ENCODE data around the gene FANCG. TPM values are rescaled to one million over a fixed set of nuclear protein-coding genes. Genes with fewer than 3 reads are reported as not detected.

Gene FANCG
- total RNA-seq, 2 donors from 2014 or later = 2.2 to 19.1 TPM

DNA sequence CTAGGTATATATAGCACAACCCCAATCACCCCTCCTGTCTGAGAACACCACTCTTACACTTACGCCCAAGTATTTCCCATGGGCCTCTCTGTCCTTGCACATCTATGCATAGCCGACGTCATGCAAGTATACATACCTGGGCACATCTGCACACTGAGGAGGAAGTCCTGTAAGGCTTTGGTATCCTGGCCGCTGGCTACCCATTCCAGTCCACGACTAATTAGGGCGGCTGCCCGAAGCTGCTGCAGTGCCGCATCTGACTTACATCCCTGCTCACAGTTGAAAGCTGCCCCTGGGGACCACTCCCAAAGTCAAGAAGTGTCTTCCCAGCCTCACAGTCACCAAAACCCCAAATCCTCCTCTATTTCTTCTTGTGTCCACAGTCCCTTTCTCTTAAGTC, 5.0 kb downstream of the FANCG start:
- no peaks in the 10 kb centered on the region for H3K9me3 ChIP-seq
- no peak overlapping the region for H3K27ac ChIP-seq
- no peaks in the 10 kb centered on the region for H3K36me3 ChIP-seq
- ATAC-seq (ENCODE audit: insufficient number of reproducible peaks, low FRiP score, low read depth) (no peak), DNase-seq (ENCODE audit: low spot score) (no peak)
- H3K4me3 ChIP-seq = no peak overlapping the region
- H3K27me3 ChIP-seq (replicated peaks; ENCODE audit: insufficient read depth) = no peaks in the 10 kb centered on the region
- peaks cover 14 to 30% of the 10 kb centered on the region in 2 donors for H3K4me1 ChIP-seq (ENCODE audit: control insufficient read depth in 1 of 2, low read depth in 2 of 2)
- TF ChIP-seq, protein P1, sequence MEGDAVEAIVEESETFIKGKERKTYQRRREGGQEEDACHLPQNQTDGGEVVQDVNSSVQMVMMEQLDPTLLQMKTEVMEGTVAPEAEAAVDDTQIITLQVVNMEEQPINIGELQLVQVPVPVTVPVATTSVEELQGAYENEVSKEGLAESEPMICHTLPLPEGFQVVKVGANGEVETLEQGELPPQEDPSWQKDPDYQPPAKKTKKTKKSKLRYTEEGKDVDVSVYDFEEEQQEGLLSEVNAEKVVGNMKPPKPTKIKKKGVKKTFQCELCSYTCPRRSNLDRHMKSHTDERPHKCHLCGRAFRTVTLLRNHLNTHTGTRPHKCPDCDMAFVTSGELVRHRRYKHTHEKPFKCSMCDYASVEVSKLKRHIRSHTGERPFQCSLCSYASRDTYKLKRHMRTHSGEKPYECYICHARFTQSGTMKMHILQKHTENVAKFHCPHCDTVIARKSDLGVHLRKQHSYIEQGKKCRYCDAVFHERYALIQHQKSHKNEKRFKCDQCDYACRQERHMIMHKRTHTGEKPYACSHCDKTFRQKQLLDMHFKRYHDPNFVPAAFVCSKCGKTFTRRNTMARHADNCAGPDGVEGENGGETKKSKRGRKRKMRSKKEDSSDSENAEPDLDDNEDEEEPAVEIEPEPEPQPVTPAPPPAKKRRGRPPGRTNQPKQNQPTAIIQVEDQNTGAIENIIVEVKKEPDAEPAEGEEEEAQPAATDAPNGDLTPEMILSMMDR (IDR thresholded peaks at IDR 0.05) = no peak

DNA sequence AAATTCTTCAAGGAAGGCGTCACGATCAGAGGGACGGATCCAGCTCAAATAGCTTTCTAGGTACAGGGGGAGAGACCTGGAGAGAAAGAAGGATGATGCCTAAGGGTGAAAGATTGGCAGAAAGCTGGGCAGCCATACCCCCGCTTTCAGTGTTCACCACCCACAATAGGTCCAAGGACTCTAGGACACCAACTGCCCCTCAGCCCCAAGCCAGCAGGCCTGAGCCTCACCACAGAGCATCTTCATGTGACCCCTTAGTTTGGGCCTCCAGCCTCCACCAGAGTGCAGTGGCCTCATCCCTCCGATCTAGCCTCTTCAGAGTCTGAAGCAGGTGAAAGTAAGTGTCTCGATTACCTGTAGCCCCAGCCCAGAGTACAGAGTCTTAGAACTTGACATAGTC, 5.6 kb downstream of the FANCG start:
- Histone ChIP-seq H3K27me3 (replicated peaks; ENCODE audit: insufficient read depth) (no peaks in the 10 kb centered on the region), H3K4me1 (ENCODE audit: control insufficient read depth in 1 of 2, low read depth in 2 of 2) (peaks cover 20 to 33% of the 10 kb centered on the region in 2 donors), H3K9me3 (no peaks in the 10 kb centered on the region), H3K27ac (no peak overlapping the region), H3K36me3 (no peaks in the 10 kb centered on the region), H3K4me3 (no peak overlapping the region)
- TF ChIP-seq, protein P1 (IDR thresholded peaks at IDR 0.05) = no peak
- ATAC-seq (ENCODE audit: insufficient number of reproducible peaks, low FRiP score, low read depth) (no peak), DNase-seq (ENCODE audit: low spot score) (no peak)

DNA sequence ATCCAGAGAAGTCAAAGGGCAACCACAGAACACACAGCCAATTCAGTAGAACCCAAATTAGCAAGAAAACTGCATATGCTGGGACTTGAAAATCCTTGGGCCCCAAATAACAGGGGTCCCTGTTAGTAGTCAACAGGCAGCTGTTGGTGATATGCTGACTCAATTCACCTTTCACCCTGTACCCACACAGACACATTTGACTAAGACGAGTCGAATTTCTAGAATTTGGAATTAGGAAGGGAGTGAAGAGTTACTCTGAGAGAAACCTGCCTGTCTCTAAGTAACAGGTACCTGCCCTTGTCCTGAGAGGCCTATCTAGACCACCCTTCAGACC, 6.5 kb downstream of the FANCG start:
- ATAC-seq (ENCODE audit: insufficient number of reproducible peaks, low FRiP score, low read depth) (no peak), DNase-seq (ENCODE audit: low spot score) (no peak)
- no peaks in the 10 kb centered on the region for H3K27me3 ChIP-seq (replicated peaks; ENCODE audit: insufficient read depth)
- peak overlapping the region; percentile 97 for H3K4me3 ChIP-seq
- peak overlapping the region in 1 of 2 donors; percentile 100 for H3K27ac ChIP-seq
- peaks cover 20 to 33% of the 10 kb centered on the region in 2 donors for H3K4me1 ChIP-seq (ENCODE audit: control insufficient read depth in 1 of 2, low read depth in 2 of 2)
- H3K36me3 ChIP-seq = no peaks in the 10 kb centered on the region
- no peaks in the 10 kb centered on the region for H3K9me3 ChIP-seq
- TF ChIP-seq, protein P1 (IDR thresholded peaks at IDR 0.05) = no peak

DNA sequence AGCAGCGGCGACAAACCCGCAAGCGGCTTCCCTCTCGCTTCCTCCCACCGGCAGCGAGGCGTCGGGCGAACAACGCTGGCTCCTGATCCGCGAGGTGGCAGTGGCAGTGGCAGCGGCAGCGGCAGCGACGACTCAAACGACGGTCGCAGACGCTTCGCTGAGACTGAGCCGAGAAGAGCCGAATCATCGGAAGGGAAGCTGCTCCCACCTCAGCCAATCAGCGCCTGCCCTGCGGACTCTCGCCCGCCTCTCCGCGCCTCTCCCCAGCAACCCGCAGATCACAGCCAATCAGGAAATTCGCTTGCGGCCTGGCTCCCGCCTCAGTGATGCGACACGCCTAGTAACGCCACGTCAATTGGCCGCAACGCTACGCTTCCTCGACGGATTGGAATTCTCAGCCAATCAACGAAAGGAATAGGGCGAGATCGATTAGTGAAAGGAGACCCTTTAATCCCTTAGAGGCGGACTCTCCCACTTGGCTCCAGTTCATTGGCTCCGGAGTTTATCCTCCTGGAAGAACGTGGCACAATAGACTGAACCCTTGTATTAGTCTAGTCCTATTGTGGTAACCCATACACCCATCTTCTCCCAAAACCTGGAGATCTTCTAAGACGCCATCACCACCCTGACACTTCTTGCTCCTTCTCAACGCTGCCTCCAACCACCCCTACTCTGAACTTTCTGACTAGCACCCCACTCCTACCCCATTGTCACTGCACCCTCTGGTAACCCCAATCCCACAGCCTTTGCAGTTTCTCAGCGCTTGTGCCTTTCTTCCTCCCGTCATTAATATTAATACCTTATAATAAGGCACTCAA, 7.1 kb downstream of the FANCG start, which contains the start of gene VCP:
TSS of gene VCP (minus strand) at position 165 of the 818 bp plus-strand sequence. CDS start 272 bp downstream, outside the sequence.
- ATAC-seq (ENCODE audit: insufficient number of reproducible peaks, low FRiP score, low read depth) (peak; percentile 88), DNase-seq (ENCODE audit: low spot score) (peak; percentile 91)
- peaks cover 2% of the 10 kb centered on the region for H3K36me3 ChIP-seq
- no peaks in the 10 kb centered on the region for H3K9me3 ChIP-seq
- peak within 1 kb of the TSS; percentile 97 for H3K4me3 ChIP-seq
- peaks cover 20 to 35% of the 10 kb centered on the region in 2 donors for H3K4me1 ChIP-seq (ENCODE audit: control insufficient read depth in 1 of 2, low read depth in 2 of 2)
- TF ChIP-seq, protein P1 (IDR thresholded peaks at IDR 0.05) = no peak
- H3K27ac ChIP-seq = peak within 1 kb of the TSS; percentile 100
- no peaks in the 10 kb centered on the region for H3K27me3 ChIP-seq (replicated peaks; ENCODE audit: insufficient read depth)

DNA sequence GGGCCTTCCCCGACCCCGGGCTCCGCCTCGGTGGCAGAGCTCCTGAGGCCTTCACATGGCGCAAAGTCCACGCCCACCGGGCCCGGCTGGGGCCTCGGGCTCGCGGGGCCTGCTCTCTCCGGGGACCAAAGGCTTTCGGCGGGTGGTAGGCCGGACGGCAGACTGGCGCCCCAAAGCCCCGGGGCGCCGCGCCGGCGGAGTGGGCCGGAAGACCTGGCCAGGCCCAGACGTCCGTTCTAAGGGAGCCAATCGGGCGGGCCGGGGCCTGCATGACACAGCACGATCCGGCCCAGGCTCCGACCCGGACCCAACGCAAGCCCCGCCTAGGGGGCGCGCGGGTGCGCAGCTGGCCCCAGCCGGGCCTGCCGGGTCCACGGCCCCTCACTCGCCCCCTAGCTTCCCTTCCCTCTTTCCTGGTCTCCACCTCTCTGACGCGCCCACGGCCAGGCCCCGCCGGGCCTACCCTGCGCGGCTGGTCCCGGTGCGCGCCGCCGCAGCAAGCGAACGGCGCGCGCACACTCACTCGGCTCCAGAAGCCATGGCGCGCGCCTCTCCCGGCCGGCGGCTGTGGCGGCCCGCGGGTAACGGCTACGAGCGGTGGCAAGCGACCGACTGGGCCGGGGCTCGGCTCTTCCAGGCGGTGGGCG, 7.8 kb downstream of the FANCG start:
- H3K9me3 ChIP-seq = no peaks in the 10 kb centered on the region
- H3K4me1 ChIP-seq (ENCODE audit: control insufficient read depth in 1 of 2, low read depth in 2 of 2) = peaks cover 20 to 43% of the 10 kb centered on the region in 2 donors
- peak overlapping the region; percentile 97 for H3K4me3 ChIP-seq
- peak; percentile 28 for ATAC-seq (ENCODE audit: insufficient number of reproducible peaks, low FRiP score, low read depth)
- peaks cover 10% of the 10 kb centered on the region for H3K36me3 ChIP-seq
- H3K27ac ChIP-seq = peak overlapping the region; percentile 100
- peak; percentile 49 for DNase-seq (ENCODE audit: low spot score)
- no peaks in the 10 kb centered on the region for H3K27me3 ChIP-seq (replicated peaks; ENCODE audit: insufficient read depth)
- TF ChIP-seq, protein P1 (IDR thresholded peaks at IDR 0.05) = no peak
